Measurements from ENCODE around the gene ZC3H4.
"Not testable (repeated sequence)": the region's sequence is repeated elsewhere in the genome, so short reads cannot be mapped to it uniquely, and the experiment has no call there.

ZC3H4 gene

DNA sequence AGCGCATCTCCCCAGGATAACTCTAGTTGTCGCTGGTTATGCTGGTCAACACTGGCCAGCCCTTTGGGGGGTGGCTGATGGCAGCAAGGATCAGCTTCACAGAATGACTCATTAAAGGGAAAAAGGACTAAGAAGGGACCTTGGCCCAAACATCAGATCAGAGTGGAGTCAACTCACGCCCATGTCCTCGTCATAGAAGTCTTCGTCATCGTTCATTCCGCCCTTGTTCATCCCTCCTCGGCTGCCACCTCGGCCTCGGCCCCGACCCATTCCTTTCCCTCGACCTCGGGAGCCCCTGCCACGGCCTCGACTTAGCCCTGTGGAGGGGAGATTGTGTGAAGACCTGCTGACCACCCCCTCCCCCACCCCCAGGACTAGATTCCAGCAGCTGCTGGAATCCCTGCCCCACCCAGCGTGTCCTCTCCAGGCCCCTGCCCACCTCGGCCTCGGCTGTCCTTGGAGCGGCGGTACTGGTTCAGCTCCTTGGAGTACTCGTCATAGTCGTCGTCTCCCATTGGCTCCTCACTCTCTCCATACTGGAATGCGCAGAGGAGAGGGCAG, 28.6 kb downstream of the ZC3H4 start:
- DNase-seq (ENCODE audit: low spot score): no peak

DNA sequence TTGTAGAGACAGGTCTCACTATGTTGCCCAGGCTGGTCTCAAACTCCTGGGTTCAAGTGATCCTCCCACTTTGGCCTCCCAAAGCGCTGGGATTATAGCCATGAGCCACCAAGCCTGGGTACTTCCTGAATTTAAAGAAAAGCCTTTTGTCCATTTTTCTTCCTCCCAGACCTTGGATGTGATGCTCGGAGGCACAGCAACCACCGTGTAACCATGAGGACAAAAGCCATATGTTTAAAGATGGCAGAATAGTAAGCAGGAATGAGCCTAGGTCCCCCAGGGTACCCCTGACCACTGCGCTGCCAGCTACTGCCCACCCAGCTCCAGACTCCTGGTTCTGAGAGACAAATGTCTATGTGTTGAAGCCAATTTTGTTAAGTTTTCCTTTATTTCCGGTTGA, 31.1 kb downstream of the ZC3H4 start:
- DNase-seq (ENCODE audit: low spot score): no peak

DNA sequence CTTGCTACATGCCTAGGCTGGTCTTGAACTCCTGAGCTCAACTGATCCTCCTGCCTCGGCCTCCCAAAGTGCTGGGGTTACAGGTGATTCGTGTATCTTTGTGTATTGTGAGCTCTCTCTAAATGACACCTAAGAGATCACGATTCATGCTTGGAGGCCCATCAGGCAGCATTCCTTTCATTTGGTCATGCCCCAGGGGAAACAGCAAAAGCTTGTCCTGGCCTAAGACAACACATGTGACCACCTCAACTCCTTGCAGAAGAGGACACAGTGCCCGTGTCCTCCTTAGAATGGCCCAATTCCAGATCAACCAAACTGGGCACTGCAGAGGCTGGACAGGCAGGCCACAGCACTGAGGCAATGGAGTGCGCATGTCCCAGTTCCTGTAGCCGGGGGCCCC, 32.5 kb downstream of the ZC3H4 start:
- no peak for DNase-seq (ENCODE audit: low spot score)

DNA sequence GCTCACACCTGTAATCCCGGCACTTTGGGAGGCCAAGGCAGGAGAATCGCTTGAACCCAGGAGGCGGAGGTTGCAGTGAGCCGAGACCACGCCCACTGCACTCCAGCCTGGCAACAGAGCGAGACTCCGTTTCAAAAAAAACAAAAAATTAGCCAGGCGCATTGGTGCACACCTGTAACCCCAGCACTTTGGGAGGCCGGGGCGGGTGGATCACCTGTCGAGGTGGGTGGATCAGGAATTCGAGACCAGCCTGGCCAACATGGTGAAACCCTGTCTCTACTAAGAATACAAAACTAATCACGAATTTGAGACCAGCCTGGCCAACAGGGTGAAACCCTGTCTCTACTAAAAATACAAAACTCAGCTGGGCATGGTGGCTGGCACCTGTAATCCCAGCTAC, 35.2 kb downstream of the ZC3H4 start:
- not testable (repeated sequence) for DNase-seq (ENCODE audit: low spot score)

DNA sequence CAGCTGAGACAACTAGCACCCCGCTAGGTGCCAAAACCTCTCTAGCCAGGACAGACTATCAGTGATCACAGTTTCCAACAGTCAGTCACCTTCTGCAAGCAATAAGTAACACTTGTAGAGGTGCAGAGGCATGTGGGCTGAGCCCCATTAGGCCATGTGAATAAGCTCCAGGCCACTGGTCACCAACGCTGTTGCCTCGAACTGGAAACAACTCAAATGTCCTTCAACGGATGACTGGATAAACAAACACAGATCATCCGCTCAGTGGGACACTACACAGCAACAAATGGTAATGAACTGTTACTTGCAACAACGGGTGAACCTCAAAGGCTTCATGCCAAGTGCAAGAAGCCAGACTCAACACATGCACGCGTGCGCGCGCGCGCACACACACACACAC, 37.6 kb downstream of the ZC3H4 start:
- no peak for DNase-seq (ENCODE audit: low spot score)

DNA sequence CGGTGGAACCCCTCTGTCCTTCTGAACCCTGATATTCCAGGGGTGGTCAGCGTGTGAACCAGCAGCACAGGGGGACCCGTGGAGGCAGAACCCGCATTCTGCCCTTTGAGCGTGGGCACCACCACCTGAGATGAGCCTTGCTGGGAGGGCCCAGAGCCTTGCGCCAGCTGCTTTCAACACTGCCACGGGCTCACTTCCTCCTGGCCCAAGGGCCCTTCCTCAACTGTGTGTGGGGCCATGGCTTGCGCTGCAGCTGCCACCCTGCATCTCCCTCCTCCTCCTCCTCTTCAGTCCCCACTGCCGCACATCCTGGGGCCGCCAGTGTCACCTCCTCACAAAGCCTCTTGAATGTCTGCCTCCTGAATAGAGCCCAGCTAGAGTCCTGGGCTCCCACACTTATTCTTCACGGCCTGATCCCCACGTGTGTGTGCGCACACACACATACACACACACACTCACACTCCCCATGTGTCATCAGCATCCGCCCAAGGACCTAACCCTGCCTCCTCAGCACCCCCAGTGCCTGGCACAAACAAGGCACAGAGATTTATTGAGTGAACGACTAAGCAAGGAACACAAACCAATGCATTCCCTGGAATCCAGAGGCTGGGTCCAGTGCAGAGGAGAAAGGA, 38.3 kb downstream of the ZC3H4 start:
- DNase-seq (ENCODE audit: low spot score): no peak

DNA sequence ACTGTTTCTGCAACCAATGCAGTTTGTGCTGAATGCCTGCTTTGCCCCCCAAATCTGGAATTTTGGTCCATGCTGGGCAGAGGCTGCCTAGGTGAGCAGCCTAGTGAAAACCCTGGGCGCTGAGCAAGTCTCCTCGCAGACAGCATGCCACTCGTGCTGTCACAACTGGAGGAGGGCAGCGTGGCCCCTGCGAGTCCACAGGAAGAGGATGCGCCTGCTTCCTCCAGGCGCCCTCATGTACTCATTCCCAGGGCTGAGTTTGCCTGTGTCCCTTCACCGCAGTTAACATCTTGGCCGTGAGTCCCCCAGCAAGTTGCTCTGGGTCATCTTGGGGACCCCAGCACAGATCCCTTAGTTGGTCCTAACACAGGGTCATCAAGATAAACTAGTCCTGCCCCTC, 39.0 kb downstream of the ZC3H4 start:
- no peak for DNase-seq (ENCODE audit: low spot score)

DNA sequence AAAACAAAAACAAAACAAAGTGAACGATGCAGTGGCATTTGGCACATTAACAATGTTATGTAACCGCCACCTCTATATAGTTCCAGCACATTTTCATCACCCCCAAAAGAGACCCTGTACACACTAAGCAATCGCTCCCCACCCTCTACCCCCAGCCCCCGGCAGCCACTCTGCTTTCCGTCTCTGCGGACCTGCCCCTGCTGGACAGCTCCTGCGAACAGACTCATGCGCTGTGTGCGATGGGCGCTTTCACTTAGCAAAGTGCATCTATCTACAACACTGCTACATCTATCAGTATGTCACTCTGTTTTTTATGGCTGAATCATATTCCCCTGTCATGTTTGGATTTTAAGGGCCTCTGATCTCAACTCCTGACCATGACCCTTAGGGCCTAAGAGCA, 40.0 kb downstream of the ZC3H4 start:
- no peak for DNase-seq (ENCODE audit: low spot score)

DNA sequence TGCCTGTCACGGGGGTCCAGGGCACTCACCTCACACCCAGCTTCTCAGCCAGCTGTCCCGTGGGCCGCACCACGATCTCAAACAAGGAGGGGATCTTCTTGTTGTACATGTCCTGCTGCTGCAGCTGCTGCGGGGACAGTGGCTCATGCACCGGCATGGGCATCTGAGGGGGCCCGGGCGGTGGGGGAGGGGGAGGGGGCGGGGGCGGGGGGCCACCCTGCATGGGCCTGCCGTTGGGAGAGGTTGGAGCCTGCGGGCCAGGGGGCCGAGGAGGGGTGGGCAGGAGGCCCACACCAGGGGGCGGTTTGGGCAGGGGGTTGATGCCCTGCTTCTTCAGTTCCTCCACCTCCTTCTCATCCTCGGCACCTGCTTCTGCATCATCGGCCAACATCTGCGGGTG, 41.3 kb downstream of the ZC3H4 start:
- DNase-seq (ENCODE audit: low spot score): no peak

DNA sequence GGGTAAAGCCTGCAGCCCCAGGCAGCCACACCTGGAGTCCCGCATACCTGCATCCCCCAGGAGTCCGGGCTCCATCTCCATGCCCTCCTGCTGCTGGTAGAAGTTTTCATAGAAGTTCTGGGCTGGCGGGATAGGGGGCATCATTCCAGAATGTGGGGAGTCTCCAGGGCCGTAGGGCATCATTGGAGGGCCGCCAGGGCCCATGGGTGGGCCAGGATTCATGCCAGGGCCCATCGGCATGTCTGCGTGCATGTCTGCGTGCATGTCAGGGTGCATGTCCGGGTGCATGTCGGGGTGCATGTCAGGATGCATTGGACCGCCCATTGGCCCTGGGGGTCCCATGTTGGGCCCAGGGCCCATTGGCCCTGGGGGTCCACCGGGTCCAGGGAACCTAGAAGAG, 41.8 kb downstream of the ZC3H4 start:
- DNase-seq (ENCODE audit: low spot score): no peak

DNA sequence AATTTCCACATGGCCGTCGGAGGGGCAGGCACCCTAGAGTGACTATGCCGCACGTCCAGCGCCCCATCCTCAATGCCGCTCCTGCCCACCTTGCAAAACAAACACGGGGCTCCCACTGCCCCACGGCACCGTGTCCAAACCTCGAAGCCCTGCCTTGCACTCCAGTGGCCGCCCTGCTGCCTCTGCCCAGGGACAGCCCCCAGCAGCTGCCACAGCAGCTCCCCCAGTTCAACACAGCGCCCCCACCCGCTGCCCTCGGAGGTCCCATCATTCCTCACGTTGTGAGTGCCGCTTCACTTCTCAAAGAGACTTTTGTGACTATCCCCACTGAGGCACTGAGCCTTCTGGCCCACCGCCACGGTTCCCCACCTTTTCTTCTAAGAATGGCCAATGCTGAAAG, 42.8 kb downstream of the ZC3H4 start:
- DNase-seq (ENCODE audit: low spot score): no peak

DNA sequence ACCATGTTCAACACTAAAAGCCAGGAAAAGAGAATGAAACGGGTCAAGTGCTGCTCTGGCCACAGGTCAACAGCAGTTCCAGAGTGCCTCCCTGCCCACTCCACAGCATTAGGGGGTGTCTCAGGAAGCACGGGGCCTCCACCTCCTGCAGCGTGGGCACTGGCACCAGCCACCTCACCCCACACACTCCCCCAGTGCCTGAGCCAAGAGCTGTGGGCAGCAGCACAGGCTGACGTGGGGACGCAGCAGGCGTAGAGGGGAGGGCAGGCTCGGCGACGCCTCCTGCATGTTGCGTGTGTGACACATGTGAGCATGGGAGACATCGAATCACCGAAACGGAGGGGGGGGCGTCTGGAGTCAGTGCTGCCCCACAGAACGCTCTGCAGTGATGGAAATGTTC, 43.8 kb downstream of the ZC3H4 start:
- DNase-seq (ENCODE audit: low spot score): no peak

DNA sequence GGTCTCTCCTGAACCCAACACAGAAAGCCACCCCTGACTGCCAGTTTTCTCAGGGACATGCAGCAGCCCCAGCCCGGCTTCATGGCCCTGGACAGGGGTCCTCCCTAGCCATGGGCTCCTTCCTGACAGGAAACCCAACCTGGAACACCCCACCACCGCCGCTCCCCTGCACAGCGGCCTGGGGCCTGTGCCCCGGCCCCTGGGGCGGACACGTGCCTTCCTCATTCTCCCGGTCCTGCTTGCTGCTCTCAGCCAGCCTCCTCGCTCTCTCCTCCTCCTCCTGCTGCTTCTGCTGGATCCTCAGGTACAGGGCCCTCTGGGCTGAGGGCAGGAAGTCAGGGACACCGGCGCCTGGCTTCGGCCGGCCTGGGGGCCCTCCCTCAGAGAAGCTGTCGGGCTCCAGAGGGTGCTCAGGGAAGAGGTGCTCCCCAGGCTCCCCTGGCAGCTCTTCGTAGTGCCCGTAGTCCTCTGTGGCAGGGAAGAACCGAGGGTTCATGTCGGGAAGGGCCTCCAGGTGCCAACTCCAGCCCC, 44.6 kb downstream of the ZC3H4 start:
- no peak for DNase-seq (ENCODE audit: low spot score)

DNA sequence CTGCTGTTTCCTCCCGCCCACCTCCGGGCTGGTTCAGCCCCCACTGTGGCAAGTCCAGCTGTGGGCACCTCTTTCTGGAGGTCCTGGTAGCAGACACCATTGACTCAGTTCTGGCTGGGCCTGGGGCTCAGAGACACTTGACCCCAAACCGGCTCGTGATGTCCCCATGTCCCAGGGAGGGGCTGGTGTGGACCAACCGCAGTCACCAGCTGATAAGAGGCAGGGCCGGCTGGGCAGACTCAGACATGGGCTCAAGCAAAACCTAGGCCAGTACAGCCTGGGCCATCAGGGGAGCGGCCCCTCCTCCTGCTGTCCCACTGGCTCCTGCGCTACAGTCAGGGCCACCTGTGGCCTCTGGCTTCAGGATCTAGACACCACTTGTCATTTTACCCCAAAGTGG, 45.3 kb downstream of the ZC3H4 start:
- DNase-seq (ENCODE audit: low spot score): no peak

DNA sequence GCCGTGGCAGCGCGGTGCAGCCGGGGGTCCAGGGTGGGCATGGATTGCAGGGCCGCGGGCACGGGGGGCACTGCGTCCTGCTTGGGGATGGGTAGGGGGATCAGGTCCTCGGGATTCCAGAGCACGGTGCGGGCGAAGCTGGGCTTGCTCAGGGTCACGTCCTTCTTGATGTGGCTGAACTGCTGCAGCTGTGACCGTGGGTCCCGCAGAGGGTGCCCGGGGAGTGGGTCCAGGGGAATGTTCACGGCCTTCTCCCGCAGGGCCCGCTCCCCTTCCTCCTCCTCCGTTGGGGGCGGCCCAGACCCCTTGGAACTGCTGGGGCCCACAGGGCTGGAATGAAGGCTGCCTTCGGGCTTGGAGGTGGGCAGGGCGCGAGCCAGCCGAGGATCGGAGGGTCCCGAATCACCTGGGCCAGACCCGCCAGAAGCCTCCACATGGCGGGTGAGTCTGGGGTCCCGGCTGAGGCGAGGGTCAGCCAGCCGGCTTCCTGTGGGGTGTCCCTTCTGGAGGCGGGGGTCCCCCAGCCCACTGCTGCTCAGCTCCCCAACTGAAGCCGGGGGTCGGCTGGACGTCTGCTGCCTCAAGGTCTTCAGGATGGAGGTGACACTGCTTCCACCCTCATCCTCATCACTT, 46.2 kb downstream of the ZC3H4 start:
- no peak for DNase-seq (ENCODE audit: low spot score)

DNA sequence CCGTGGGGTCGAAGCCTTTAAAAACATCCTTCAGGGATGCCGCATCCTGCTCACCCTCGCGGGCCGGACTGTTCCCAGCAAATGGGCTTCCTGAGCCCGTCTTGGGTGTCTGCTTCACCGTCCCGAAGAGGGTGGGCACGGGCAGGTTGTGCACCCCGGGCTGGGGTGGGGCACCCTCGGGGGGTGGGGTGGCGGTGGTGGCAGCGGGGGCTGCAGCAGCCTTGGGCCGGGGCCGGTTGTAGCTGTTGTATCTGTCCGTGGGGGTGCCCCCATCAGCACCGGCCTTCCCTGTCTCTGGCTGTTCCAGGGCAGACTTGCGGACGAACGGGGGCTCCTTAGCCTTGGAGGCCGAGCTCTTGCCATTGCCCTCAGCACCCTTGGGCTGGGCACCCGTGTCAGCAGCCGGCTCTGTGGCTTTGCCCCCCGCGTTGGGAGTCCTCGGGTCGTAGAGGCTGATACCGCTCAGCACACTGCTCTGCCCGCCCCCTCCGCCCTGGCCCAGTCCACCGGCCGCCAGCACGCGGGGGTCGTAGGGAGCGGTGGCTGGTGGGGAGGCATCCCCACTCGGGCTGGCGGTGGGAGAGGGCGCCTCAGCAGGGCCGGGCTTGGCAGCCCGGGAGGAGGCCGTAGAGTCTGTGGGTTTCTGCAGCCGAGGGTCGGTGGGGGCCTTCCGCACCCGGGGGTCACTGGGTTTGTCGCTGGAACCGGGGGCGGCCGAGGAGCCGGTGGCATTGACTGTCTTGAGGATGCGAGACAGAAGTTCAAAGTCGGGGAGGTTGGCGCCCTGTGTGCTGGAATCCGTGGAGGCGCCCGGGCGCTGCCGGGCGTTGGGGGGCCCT, 47.0 kb downstream of the ZC3H4 start:
- no peak for DNase-seq (ENCODE audit: low spot score)

DNA sequence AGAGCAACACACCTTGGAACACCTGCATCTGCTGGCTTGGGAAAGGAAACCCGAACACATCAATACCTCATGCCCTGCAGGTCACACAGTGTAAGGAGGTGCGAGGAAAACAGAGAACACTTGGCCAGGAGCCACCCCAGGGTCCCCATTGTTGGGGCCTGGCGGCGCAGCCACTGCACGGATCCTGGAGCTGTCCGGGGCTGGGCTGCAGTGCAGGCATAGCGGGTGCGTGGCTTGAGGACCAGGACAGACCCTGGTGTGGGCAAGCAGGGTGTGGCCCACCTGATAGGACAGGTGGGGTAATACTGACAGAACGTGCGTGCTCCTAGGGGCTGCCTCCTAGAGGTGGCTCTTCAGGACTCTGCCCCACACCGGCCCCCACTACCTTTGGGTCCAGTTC, 48.3 kb downstream of the ZC3H4 start:
- DNase-seq (ENCODE audit: low spot score): no peak

DNA sequence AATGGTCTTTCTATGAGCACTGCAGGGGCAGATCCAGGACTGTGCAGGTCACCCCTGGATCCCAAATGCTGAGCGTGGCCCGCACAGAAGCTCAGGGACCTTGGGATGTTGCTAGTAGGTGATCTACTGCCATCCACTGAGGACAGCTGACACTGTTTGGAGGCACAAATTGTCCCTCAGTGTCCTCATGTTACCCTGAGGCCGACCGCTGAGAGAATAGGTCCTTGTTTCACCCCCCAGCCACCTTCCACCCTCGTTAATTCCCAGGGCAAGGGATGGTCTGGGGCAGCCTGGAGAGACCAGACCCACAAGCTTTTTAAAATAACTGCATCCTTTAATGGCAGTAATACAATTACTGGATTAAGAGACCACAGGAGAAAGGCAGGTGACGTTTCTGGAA, 49.7 kb downstream of the ZC3H4 start:
- DNase-seq (ENCODE audit: low spot score): no peak

DNA sequence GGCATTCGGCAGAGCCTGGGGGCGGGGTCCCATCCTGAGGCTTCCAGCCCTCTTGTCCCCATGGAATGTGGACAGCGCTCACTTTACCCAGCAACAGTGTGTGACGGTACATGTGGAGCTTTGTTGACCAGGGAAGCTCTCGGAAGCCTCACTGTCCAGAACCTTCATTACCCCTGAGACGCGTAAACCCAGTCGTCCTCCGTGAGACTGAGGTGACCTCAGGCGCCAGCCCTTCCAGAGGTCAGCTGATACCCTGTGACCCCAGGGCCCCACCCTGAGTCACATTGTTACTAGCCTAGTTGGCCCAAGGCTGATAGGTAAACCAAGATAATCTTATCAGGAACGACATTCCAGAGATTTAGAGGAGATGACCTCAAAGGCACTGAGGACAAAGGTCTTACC, 55.0 kb downstream of the ZC3H4 start:
- peak; percentile 67 for DNase-seq (ENCODE audit: low spot score)

DNA sequence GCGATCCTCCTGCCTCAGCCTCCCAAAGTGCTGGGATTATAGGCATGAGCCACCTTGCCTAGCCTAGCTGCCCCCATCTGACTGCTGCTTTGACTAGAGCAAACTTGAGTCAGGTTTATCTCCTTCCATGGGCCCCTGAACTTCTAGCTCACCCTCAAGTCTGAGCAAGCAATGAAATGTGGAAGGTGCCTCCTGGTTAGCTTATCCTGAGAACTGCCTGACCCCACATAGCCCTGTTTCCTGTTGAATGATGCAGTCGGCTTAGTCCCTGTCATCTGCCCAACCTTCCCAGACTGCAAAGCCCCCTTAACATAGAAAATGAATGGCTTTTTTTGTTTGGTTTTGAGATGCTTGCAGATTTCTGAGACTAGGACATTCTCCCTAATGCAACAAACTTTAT, 56.2 kb downstream of the ZC3H4 start:
- no peak for DNase-seq (ENCODE audit: low spot score)

DNA sequence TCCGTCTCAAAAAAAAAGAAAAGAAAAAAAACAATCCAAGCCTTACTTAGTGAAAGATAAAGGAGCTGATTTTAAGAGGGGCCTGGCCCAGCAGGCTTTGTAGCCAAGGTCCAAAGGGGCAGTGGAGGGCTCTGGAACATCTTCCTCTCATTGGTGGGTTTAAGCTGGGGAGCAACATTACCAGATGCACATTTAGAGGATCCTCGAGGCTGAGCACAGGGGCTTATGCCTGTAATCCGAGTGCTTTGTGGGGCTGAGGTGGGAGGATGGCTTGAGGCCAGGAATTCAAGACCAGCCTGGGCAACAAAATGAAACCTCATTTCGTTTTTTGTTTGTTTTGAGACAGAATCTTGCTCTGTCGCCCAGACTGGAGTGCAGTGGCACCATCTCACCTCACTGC, 57.2 kb downstream of the ZC3H4 start:
- no peak for DNase-seq (ENCODE audit: low spot score)

DNA sequence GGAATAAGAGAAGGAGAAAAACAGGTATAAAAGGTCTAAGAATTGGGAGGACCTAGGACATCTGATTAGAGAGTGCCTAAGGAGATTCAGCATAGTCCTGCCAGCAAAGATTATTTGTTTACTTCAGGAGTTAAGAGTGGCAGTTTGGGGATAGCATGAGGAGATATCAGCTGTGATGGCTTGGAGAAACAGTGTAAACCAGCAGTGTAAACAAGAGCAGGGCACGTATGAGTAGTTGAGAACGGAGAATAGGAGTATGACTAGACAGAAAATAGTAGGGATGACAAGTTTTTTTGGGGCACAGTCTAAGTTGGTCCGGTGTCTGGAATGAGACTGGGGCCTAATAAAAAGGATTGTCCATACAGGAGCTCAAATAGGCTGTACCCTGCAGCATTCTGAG, 63.0 kb downstream of the ZC3H4 start:
- DNase-seq (ENCODE audit: low spot score): not testable (repeated sequence)

DNA sequence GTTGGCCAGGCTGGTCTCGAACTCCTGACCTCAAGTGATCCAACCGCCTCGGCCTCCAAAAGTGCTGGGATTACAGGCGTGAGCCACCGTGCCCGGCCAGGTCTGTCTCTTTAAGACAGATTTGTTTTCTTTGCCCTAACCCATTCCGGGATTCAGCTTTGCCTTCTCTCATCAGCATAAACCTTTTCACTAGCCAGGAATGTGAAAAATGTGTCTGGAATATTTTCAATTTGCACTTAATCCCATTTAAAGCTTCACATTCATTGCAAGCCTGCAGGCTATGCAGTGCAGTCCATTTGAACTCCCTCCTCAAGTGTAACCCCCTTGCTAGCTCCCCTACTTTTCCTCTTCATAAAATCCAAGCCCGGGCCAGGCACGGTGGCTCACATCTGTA, 64.3 kb downstream of the ZC3H4 start:
- DNase-seq (ENCODE audit: low spot score): no peak
